ENCODE data around the gene ZNF726. TPM values are rescaled to one million over a fixed set of nuclear protein-coding genes. Genes with fewer than 3 reads are reported as not detected.

Gene ZNF726
- total RNA-seq, 1 experiment from 2014 or later, result 0.11 TPM

DNA sequence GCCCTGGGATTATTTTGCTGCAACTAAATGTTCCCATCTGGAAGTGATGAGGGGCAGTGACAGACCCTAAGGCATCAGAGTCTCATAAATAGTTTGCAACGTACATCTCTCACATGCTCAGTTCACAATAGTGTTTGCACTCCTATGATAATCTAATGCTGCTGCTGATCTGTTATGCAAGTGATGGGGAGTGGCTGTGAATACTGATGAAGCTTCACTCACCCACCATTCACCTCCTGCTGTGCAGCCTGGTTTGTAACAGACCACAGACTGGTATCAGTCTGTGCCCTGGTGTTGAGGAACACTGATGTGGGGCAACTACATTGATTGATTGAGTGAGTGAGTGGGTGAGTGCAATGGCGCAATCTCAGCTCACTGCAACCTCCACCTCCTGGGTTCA is 54.9 kb downstream of the ZNF726 start:
- TF ChIP-seq, protein P1, sequence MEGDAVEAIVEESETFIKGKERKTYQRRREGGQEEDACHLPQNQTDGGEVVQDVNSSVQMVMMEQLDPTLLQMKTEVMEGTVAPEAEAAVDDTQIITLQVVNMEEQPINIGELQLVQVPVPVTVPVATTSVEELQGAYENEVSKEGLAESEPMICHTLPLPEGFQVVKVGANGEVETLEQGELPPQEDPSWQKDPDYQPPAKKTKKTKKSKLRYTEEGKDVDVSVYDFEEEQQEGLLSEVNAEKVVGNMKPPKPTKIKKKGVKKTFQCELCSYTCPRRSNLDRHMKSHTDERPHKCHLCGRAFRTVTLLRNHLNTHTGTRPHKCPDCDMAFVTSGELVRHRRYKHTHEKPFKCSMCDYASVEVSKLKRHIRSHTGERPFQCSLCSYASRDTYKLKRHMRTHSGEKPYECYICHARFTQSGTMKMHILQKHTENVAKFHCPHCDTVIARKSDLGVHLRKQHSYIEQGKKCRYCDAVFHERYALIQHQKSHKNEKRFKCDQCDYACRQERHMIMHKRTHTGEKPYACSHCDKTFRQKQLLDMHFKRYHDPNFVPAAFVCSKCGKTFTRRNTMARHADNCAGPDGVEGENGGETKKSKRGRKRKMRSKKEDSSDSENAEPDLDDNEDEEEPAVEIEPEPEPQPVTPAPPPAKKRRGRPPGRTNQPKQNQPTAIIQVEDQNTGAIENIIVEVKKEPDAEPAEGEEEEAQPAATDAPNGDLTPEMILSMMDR (conservative IDR thresholded peaks at IDR 0.05), result no peak
- Mint-ChIP-seq H3K4me3 (no peak overlapping the region), H3K36me3 (ENCODE audit: insufficient read depth in 1 of 3, low read depth in 3 of 3) (peaks cover 18 to 20% (median 20%) of the 10 kb centered on the region in 3 experiments), H3K9me3 (peaks cover 95% of the 10 kb centered on the region in 2 experiments), H3K27ac (no peak overlapping the region), H3K27me3 (ENCODE audit: low read depth) (peaks cover 3% of the 10 kb centered on the region; the same call in 1 of the 2 replicates), H3K4me1 (no peaks in the 10 kb centered on the region)
- no peak overlapping the region for H3K4ac ChIP-seq (ENCODE audit: low read depth, low read length)
- H3K56ac ChIP-seq (ENCODE audit: insufficient read length, low read depth, low read length), result no peak overlapping the region
- H4K8ac ChIP-seq (replicated peaks; ENCODE audit: insufficient read length, low read depth, low read length), result no peak overlapping the region
- no peaks in the 10 kb centered on the region for H3K23me2 ChIP-seq (ENCODE audit: insufficient read length, low read depth, low read length, poor library complexity, severe bottlenecking)
- no peaks in the 10 kb centered on the region for H3K27me3 ChIP-seq (ENCODE audit: insufficient read depth, low read length)
- no peak overlapping the region for H2BK12ac ChIP-seq (ENCODE audit: insufficient read length, low read depth, low read length)
- H4K91ac ChIP-seq (ENCODE audit: insufficient read length, low read depth, low read length), result no peak overlapping the region
- H4K20me1 ChIP-seq (ENCODE audit: control insufficient read depth, insufficient read depth, insufficient read length), result no peaks in the 10 kb centered on the region
- no peak overlapping the region for H3K23ac ChIP-seq (ENCODE audit: insufficient read length, low read depth, low read length)
- no peak overlapping the region for H3K9ac ChIP-seq (ENCODE audit: extremely low read depth, insufficient read length, low read length)
- H3K4me2 ChIP-seq (ENCODE audit: insufficient read depth, insufficient read length, low read length), result no peak overlapping the region
- no peak overlapping the region for H2BK5ac ChIP-seq (ENCODE audit: insufficient read length, low read length)
- H3K9me3 ChIP-seq (ENCODE audit: control insufficient read depth, low read depth, low read length), result peaks cover 56% of the 10 kb centered on the region
- H3K4me1 ChIP-seq (ENCODE audit: insufficient read depth, low read length), result no peaks in the 10 kb centered on the region
- H3T11ph ChIP-seq (ENCODE audit: low read length), result no peak overlapping the region
- H2AK5ac ChIP-seq (ENCODE audit: insufficient read length, low read length), result no peak overlapping the region
- no peak overlapping the region for H3K14ac ChIP-seq (ENCODE audit: insufficient read depth, low read length)
- no CpG with 5 or more reads among the region's 2 CpGs for WGBS (ENCODE audit: extremely low coverage, insufficient read length, low lambda C conversion rate)
- no peak overlapping the region for H2AFZ ChIP-seq (ENCODE audit: low read length)
- H3K18ac ChIP-seq (ENCODE audit: insufficient read length, low read depth, low read length), result no peak overlapping the region
- no peaks in the 10 kb centered on the region for H3K79me1 ChIP-seq (ENCODE audit: insufficient read depth, low read depth, low read length, poor library complexity, severe bottlenecking)
- no peak overlapping the region for H2BK15ac ChIP-seq (ENCODE audit: low read depth, low read length)
- H3K79me2 ChIP-seq (ENCODE audit: insufficient read depth, low read length), result no peaks in the 10 kb centered on the region
- no peak overlapping the region for H2BK120ac ChIP-seq (ENCODE audit: low read depth, low read length, poor library complexity, severe bottlenecking)
- no peak overlapping the region for H2BK20ac ChIP-seq (ENCODE audit: low read depth, low read length, poor library complexity, severe bottlenecking)
- no peak overlapping the region for H3K27ac ChIP-seq (ENCODE audit: insufficient read length, low read depth, low read length)
- no peak overlapping the region for H4K5ac ChIP-seq (ENCODE audit: insufficient read length, low read depth, low read length)
- no peak for DNase-seq
